IPS-15b (cell line): Measurements from ENCODE around the gene PIGN.
"Not testable (repeated sequence)": the region's sequence is repeated elsewhere in the genome, so short reads cannot be mapped to it uniquely, and the experiment has no call there.

Experiments
- H3K27me3 ChIP-seq: one replicate; pipeline ENCODE4 v1.6.1; 2013; ENCODE audit warnings: low read length; ENCODE audit not compliant: control insufficient read depth, insufficient read depth
- H3K36me3 ChIP-seq: one replicate; pipeline ENCODE4 v1.6.1; 2013; ENCODE audit warnings: low read length; ENCODE audit not compliant: control insufficient read depth, insufficient read depth
- H3K4me1 ChIP-seq: one replicate; pipeline ENCODE4 v1.6.1; 2013; ENCODE audit warnings: mild to moderate bottlenecking, low read length; ENCODE audit not compliant: control insufficient read depth, insufficient read depth
- H3K4me3 ChIP-seq: one replicate; pipeline ENCODE4 v1.5.1; 2013; ENCODE audit warnings: low read depth, low read length
- H3K9ac ChIP-seq: one replicate; pipeline ENCODE4 v1.6.1; 2013; ENCODE audit warnings: low read depth, mild to moderate bottlenecking, low read length
- H3K9me3 ChIP-seq: one replicate; pipeline ENCODE4 v1.6.1; 2013; ENCODE audit warnings: mild to moderate bottlenecking, low read length; ENCODE audit not compliant: control insufficient read depth, insufficient read depth

The PIGN gene

DNA sequence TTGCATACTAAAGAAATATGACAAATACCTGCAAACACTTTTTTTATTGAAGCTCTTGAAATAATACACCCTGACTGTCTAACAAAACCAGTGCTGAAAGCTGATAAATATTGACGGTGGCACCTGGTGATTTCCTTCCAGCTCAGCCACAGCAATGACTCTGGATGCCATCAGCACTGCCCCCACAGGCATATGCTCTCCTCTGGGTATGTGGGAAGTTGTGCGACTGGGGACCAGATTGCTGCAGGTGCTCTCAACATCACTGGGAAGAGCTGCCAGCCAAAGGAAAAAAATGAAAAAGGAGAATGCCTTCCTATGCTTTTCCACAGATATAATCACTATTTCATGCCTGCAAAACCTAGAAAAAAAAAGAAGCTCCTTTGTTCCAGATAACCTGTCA is 141.5 kb downstream of the PIGN start:
- Histone ChIP-seq H3K27me3 (no peaks in the 10 kb centered on the region), H3K4me1 (no peaks in the 10 kb centered on the region), H3K9ac (no peak overlapping the region), H3K9me3 (no peaks in the 10 kb centered on the region), H3K4me3 (no peak overlapping the region), H3K36me3 (no peaks in the 10 kb centered on the region)

DNA sequence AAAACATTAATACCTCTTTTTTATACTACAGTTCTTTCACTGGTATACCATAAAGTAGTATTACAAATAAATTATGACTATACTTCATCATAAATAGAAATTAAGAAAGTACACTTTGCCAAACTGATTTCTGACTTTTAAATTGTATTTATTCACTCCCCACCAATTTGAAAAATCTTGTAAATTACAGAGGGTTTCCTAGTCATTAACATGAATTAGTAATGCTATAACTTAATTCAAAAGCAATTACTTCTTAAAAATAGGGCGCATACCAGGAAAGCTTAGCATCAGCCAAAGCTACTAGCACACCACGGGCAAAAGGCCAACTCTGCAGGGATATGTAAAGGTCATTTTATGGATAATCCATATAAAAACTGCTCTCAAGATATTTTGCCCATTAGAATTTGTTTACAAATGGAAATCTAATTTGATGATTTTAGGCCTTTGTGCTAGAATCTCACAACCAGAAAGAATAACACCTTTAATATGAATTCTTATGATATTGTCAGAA is 142.3 kb downstream of the PIGN start:
- no peak overlapping the region for H3K4me3 ChIP-seq
- no peaks in the 10 kb centered on the region for H3K9me3 ChIP-seq
- H3K27me3 ChIP-seq, result no peaks in the 10 kb centered on the region
- H3K4me1 ChIP-seq, result no peaks in the 10 kb centered on the region
- no peak overlapping the region for H3K9ac ChIP-seq
- H3K36me3 ChIP-seq, result no peaks in the 10 kb centered on the region

DNA sequence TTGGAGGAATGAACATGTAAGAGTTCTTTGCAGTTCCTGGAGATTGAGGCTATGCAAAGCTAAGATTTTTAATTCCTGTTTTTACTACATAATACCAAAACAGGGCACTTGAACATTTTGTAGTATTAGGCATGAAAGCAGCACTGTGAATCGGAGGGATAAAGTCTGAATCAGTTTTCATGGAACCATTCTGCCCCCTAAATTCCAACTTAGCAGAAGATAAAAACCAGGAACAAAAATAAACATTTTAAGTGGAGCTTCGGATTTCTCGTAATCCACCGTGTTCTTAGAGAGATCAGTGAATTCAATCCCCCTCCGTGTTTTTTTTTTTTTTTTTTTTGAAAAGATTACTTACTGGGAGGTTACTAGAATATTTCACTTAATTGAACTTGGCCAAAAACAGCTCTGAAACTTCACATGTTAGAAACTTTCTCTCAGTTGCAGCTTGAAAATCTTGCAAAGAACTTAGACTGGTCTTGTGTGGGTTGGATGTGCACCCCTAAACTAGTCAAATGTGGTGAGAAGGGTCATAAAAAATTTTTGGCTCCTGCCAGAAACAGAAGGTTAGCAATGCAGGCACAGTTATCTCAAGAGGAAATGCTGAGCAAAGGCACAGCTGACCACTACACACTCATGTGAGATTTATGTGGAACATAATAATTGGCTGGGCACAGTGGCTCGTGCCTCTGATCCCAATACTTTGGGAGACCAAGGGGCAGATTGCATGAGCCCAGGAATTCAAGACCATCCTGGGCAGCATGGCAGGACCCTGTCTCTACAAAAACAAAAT is 148.7 kb downstream of the PIGN start:
- no peaks in the 10 kb centered on the region for H3K9me3 ChIP-seq
- H3K4me1 ChIP-seq, result no peaks in the 10 kb centered on the region
- H3K27me3 ChIP-seq, result no peaks in the 10 kb centered on the region
- no peak overlapping the region for H3K4me3 ChIP-seq
- H3K36me3 ChIP-seq, result no peaks in the 10 kb centered on the region
- no peak overlapping the region for H3K9ac ChIP-seq

DNA sequence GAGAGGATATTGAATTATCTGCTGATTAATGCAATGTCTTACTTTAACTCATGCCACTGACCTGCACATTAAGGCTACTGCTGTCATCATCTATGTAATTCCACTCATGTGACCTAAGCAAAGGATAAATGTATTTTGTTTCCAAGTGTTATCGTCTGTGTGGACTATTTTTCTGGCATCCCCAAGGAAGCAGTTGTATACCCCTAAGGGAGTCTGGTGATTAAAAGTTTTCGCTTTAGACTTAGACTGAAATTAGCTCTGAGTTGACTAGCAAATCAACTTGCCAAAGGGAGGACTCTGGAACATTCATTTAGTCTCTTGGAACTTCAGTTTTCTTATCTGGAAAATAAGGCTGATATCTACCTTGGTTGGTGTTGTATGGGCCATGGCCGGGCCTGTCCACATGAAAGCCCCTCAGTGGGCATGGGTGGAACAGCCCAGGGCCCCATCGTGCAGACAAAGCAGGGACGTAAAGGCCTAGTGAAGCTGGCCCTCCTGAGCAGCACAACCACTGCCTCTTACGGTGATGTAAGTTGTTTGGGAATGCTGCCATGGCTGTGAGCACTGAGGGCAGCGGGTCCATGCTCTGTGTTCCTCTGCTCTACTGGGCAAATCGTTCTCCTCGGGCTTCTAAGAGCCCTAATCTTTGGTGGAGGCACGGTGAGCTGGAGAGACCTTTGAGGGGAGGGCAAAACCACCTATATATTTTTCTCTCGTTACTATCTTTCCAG is 149.7 kb downstream of the PIGN start:
- H3K36me3 ChIP-seq, result no peaks in the 10 kb centered on the region
- no peak overlapping the region for H3K4me3 ChIP-seq
- no peaks in the 10 kb centered on the region for H3K4me1 ChIP-seq
- no peaks in the 10 kb centered on the region for H3K27me3 ChIP-seq
- no peak overlapping the region for H3K9ac ChIP-seq
- H3K9me3 ChIP-seq, result no peaks in the 10 kb centered on the region

DNA sequence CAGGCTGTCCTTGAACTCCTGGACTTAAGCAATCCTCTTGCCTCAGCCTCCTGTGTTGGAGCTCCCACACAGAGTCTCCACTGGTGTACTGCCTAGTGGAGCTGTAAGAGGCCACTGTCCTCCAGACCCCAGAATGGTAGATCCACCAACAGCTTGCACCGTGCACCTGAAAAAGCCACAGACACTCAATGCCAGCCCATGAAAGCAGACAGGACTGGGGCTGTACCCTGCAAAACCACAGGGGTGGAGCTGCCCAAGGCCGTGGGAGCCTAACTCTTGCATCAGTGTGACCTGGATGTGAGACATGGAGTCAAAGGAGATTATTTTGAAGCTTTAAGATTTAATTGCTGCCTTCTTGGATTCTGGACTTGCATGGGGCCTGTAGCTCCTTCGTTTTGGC is 152.6 kb downstream of the PIGN start:
- not testable (repeated sequence) for H3K4me1 ChIP-seq, H3K4me3 ChIP-seq, H3K36me3 ChIP-seq, H3K9ac ChIP-seq, H3K27me3 ChIP-seq, H3K9me3 ChIP-seq

DNA sequence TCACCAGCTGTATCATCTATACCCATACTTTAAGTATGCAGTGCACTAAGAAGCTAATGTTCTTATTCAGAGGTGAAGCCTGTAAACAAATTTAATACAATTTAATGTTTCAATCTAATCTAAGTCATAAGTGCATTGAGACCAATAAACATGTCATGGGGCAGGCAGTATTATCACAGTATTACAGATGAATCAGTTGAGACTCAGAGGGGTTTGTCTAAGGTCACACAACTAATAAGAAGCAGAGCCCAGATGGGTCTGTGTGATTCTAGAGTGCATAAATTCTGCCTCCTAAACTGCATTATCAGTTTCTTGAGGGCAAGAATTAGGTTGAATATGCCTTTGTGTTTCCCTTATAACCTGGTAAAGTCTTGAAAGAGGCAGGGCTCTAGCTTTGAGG is 153.1 kb downstream of the PIGN start:
- Histone ChIP-seq H3K4me3 (no peak overlapping the region), H3K9me3 (no peaks in the 10 kb centered on the region), H3K4me1 (no peaks in the 10 kb centered on the region), H3K9ac (no peak overlapping the region), H3K36me3 (no peaks in the 10 kb centered on the region), H3K27me3 (no peaks in the 10 kb centered on the region)

DNA sequence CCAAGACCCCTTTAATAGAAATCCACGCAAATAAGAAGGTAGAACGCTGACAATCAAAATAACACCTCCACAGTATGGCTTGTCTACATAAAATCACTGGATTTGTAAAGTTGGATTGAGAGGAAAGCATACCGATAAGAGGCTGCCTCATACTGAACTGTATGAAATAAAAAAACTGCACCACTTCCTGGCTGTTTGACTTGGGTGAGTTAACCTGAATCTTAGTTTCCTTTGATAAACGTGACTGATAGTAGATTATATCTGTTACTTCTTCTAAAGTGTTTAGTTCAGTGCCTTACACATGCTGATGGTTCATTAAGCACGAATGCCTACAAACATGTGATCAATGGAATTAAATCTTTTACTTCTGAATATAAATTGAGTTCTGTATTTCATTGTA is 153.6 kb downstream of the PIGN start:
- peaks cover under 1% of the 10 kb centered on the region for H3K4me1 ChIP-seq
- no peak overlapping the region for H3K4me3 ChIP-seq
- H3K9ac ChIP-seq, result no peak overlapping the region
- H3K27me3 ChIP-seq, result no peaks in the 10 kb centered on the region
- H3K36me3 ChIP-seq, result no peaks in the 10 kb centered on the region
- no peaks in the 10 kb centered on the region for H3K9me3 ChIP-seq

DNA sequence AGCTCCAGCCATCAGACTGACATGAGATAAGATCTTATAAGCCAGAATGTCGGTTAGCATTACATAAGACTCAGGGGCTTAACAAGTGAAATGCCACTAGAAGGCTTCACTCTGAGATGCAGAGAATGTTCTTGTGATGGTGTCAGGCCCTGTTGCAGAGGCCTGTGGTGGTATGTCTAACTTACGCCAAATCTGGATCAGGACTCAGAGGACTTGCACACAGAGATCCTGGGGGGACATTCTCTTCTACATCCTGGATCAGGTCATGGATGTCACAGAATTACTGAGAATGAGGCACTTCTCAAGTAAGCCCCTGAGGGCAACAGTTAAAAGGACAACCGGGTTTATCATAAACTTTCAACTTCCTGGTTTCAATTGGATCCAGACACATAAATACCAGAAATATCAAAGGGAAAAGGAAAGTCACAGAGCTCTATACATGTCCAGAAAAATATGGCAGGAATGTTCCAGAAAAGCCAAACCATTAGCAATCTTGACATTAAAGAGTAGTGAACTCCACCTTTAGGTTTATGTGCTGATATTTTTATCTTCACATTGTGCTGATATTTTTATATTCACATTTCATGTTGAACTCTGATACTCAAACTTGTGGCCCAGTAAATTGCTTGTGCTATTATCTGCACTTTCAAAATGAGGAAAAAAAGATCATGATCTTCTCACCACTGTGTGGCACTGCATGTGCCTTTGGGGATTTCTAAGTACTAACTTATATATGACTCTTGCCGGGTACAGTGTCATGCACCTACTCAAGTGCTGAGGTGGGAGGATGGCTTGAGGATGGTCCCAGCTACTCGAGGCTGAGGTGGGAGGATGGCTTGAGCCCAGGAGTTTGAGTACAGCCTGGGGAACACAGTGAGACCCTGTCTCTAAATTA is 156.5 kb downstream of the PIGN start:
- no peaks in the 10 kb centered on the region for H3K27me3 ChIP-seq
- no peak overlapping the region for H3K4me3 ChIP-seq
- no peaks in the 10 kb centered on the region for H3K36me3 ChIP-seq
- H3K9ac ChIP-seq, result no peak overlapping the region
- H3K9me3 ChIP-seq, result no peaks in the 10 kb centered on the region
- H3K4me1 ChIP-seq, result peaks cover 2% of the 10 kb centered on the region

DNA sequence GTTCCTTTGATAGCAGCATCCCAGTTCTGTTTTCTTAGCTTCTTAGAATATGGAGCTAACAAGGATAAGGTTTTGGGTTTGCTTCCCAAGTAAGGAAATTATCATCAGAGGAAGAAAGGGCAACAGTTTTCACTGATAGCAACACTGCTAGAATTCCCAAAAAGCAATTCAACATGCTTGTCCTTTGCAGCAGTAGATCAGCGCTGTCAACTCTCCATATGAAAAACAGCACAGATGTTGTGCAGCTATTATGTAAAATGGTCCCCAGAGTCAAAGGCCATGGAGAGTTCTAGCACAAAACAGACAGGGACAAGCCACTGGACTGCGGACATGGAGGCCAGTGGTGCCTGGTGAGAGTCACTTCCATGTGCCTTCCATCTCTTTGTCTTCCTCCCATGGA is 158.1 kb downstream of the PIGN start:
- no peaks in the 10 kb centered on the region for H3K27me3 ChIP-seq
- H3K4me3 ChIP-seq, result no peak overlapping the region
- no peaks in the 10 kb centered on the region for H3K9me3 ChIP-seq
- no peak overlapping the region for H3K9ac ChIP-seq
- peaks cover 2% of the 10 kb centered on the region for H3K4me1 ChIP-seq
- H3K36me3 ChIP-seq, result no peaks in the 10 kb centered on the region

DNA sequence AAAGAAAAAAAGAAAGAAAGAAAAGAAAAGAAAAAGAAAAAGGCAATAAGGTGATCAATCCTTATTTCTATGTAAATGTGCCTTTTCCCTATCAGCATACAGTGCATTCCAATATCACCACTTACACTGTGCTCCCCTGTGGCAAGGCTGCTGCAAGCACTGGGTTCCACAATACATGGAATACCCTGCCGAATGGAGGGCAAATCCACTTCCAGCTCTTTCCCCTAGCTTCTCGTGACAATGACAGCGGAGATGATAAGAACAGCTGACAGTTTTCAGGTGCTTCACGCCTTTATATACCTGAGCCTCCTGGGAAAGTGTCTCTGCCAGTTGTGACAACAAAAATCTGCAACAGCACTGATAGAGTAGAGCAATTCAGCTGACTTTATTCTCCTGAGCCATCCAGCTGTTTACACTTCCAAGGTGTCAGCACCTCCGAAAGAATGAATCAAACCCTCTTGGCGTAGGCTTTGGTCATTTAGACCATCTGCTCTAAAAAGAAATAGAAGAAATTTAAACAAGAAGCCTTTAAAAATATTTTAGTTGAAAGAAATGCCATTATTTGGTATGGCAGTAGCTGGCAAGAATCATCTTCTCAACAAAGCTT is 158.8 kb downstream of the PIGN start:
- Histone ChIP-seq H3K9ac (no peak overlapping the region), H3K27me3 (no peaks in the 10 kb centered on the region), H3K9me3 (no peaks in the 10 kb centered on the region), H3K4me3 (no peak overlapping the region), H3K36me3 (no peaks in the 10 kb centered on the region), H3K4me1 (peaks cover 2% of the 10 kb centered on the region)

DNA sequence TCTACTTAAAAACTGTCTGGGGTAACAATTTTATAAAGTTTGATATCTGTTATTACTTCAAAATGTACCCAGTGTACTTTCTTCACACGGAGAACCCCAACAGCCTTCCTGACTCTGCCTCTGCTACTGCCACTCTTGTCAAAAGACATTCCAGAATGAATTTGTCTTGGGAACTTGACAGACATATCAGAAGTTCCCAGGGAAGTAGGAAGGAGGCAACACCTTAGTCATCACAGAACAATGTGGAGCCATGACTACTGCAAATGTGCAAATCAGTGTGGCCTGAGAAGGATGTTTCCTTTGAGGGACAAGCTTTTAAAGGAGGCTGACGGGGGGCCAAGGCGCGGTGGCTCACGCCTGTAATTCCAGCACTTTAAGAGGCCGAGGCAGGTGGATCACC is 160.3 kb downstream of the PIGN start:
- no peaks in the 10 kb centered on the region for H3K36me3 ChIP-seq
- no peaks in the 10 kb centered on the region for H3K27me3 ChIP-seq
- no peak overlapping the region for H3K4me3 ChIP-seq
- no peaks in the 10 kb centered on the region for H3K9me3 ChIP-seq
- H3K4me1 ChIP-seq, result peaks cover 2% of the 10 kb centered on the region
- H3K9ac ChIP-seq, result no peak overlapping the region
